Fibroblast of the aortic adventitia (primary cell): ENCODE measurements around the gene NFASC. TPM values are rescaled to one million over a fixed set of nuclear protein-coding genes. Genes with fewer than 3 reads are reported as not detected.

Source experiments
- DNase-seq: peaks from one replicate; pipeline ENCODE4 v3.0.0-alpha.2; 2010; ENCODE audit warnings: low read depth
- H3K4me3 ChIP-seq: 2 replicates; pipeline ENCODE4 v1.5.1; 2011; ENCODE audit warnings: low read depth, mild to moderate bottlenecking, control low read depth, low read length, moderate library complexity
- total RNA-seq: library from RNA; depleted of rRNA; stranded (reverse); fragments of >200 nt; gene quantifications from 2 replicates; pipeline ENCODE4 v1.2.3, GENCODE V29; 2012; ENCODE audit warnings: low replicate concordance
- TF ChIP-seq, protein P1 (sequence below): IDR thresholded peaks from 2 replicates; pipeline ENCODE4 v1.5.1; 2011; ENCODE audit warnings: mild to moderate bottlenecking, low read length, control low read depth, inconsistent platforms; ENCODE audit not compliant: insufficient read depth

The NFASC gene
- total RNA-seq, 1 donor = 22.0 TPM

DNA sequence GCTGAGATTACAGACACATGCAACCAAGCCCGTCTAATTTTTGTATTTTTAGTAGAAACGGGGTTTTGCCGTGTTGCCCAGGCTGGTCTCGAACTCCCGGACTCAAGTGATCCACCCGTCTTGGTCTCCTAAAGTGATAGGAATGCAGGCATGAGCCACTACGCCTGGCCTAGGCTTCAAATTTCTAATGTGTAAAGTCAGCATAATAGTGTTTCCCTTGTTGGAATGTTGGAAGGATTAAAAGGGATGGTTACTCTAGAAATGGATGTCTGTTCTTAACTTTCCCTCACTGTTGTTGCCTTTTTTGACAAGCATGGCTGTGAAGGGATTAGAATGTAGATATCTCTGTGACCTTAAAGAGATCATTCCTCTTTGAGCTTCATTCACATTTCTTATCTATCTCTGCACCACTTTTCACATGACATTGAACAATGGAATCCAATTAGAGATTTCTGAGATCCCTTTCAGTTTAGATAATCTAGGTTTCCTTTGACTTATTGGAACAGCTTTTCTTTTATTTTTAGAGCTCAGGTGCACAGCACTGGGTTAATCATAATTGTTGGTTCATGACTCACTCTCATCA lies 33.7 kb downstream of the NFASC start:
- H3K4me3 ChIP-seq = no peak overlapping the region
- TF ChIP-seq, protein P1, sequence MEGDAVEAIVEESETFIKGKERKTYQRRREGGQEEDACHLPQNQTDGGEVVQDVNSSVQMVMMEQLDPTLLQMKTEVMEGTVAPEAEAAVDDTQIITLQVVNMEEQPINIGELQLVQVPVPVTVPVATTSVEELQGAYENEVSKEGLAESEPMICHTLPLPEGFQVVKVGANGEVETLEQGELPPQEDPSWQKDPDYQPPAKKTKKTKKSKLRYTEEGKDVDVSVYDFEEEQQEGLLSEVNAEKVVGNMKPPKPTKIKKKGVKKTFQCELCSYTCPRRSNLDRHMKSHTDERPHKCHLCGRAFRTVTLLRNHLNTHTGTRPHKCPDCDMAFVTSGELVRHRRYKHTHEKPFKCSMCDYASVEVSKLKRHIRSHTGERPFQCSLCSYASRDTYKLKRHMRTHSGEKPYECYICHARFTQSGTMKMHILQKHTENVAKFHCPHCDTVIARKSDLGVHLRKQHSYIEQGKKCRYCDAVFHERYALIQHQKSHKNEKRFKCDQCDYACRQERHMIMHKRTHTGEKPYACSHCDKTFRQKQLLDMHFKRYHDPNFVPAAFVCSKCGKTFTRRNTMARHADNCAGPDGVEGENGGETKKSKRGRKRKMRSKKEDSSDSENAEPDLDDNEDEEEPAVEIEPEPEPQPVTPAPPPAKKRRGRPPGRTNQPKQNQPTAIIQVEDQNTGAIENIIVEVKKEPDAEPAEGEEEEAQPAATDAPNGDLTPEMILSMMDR = no peak
- no peak for DNase-seq

DNA sequence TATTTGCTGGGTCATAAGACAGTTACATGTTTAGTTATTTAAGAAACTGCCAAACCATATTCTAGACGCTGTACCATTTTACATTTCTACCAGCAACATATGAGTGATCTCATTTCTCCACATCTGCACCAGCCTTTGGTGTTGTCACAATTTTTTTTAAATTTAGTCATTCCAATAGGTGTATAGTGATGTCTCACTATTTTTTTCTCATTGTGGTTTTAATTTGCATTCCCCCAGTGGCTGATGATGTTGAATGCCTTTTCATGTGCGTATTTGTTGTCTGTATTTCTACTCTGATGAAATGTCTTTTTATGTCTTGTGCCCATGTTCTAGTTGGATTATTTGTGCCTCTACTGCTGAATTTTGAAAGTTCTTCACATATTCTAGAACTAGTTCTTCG lies 38.4 kb downstream of the NFASC start:
- TF ChIP-seq, protein P1 = no peak
- DNase-seq = no peak
- H3K4me3 ChIP-seq = no peak overlapping the region

DNA sequence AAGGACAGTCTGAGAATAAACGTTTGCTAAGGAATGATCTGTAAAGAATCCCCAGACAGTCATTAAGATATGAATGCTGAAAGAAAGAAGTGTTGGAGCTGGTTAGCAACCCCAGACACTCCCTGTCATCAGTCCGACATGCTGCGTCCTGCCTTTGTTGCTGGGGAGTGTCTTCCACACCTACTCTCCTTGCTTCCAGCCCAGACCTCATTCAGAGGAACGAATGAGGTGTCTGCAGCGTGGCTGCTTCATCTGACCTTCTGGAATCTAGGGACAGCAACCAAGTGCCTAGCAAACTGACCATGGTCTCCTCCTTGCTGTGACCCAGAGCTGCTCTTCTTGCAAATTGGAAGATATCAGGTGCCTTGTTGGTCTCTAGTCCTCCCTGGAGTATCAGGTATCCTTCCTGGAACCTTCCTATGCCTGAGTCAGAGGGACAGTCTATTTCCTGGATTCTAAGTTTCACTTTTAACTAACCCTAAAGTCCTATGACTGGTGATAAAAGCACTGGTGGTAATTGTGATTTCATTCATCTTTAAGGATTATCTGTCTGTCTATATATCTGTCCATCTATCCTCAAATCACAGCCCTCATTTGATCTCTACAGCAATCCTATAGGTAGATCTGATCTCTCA lies 45.3 kb downstream of the NFASC start:
- TF ChIP-seq, protein P1 = no peak
- no peak overlapping the region for H3K4me3 ChIP-seq
- no peak for DNase-seq

DNA sequence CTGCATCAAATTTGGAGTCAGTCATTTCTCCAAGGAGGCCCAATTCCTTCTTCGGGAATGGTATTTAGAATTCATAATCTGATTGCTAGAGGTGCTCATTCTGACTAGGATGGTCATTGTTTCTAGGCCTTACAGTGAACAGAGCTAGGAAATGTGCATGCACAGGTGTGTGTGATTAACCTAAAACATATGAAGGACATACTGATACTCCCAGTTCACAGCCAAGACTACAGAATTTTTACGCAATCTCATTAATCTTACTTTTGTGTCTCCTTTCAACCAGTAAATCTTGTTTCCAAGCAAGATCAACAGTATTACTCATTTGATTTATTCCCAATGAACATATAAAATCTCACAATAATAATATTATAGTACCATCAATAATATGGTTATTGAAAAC lies 47.1 kb downstream of the NFASC start:
- no peak for DNase-seq
- H3K4me3 ChIP-seq = no peak overlapping the region
- TF ChIP-seq, protein P1 = no peak

DNA sequence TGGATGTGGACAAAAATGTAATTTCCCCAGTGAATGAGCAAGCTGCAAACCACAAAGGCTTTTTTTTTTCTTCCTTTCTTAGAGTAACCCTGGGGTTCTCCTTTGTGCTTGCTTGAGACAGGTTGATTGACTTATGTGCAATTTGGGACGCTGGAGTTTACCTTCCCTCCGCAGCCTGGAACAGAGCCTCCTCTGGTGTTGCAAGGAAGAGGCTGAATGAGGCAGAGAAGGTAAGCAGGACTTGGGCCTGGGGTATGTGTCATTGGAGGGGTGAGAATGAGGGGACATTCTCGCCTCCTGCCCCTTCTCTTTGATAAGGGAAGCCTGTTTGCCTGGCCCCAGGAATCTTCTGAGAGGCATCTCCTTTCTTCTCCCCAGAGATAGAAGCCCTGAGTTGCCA lies 49.8 kb downstream of the NFASC start:
- TF ChIP-seq, protein P1 = no peak
- no peak for DNase-seq
- no peak overlapping the region for H3K4me3 ChIP-seq

DNA sequence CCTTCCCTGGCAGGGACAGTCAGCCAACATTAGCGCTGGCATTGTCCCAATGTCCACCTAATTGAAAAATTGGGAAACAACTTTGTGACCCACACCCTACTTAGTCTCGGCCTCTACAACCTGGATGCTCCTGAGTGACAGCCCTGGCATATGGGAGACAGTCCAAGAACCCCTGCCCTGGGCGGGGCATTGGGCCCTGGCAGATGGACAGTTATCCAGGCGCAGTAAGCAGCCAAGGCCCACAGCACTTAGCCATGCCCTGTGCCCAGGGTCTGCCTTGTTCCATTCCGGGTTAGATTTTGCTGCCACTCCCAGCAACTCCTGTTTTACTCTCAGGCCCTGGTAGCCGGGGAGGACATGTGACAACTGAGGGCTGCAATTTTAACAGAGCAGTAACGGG lies 50.3 kb downstream of the NFASC start:
- no peak overlapping the region for H3K4me3 ChIP-seq

More for the DNA sequence above, 50.3 kb downstream of the NFASC start:
- TF ChIP-seq, protein P1 = no peak
- no peak for DNase-seq
